A673 (cell line): Measurements from ENCODE around the gene GALNTL6.

ENCODE experiments used
- EZH2 ChIP-seq: fragments of 200-600 bp; sonication (generic); IDR thresholded peaks from 2 replicates; pipeline ENCODE4 v1.6.1; 2017; ENCODE audit warnings: borderline replicate concordance, low read depth, mild to moderate bottlenecking, mixed read lengths, antibody characterized with exemption, low read length; ENCODE audit not compliant: poor library complexity, severe bottlenecking
- TF ChIP-seq, protein P1 (sequence below): fragments of 300-800, 200-600 bp; sonication (generic); conservative IDR thresholded peaks from 2 replicates; pipeline ENCODE4 v1.5.1; 2017; ENCODE audit warnings: low read depth, mild to moderate bottlenecking, antibody characterized with exemption, low read length, moderate library complexity, mixed read lengths

DNA sequence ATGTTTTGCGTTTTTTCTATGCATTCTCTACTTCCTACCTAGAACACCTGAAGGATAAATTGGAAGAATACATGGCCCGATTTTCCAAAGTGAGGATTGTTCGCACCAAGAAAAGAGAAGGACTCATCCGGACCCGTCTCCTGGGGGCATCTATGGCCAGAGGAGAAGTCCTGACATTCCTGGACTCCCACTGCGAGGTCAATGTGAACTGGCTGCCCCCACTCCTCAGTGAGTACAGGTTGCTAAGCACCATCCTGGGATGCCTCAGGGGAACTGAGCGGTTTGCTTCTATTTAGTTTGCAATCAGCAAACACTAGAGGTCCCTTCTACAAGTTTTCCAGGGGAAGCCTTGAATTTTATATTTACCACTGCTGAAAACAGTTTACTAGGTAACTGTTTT is 996.1 kb downstream of the GALNTL6 start:
- TF ChIP-seq, protein P1, sequence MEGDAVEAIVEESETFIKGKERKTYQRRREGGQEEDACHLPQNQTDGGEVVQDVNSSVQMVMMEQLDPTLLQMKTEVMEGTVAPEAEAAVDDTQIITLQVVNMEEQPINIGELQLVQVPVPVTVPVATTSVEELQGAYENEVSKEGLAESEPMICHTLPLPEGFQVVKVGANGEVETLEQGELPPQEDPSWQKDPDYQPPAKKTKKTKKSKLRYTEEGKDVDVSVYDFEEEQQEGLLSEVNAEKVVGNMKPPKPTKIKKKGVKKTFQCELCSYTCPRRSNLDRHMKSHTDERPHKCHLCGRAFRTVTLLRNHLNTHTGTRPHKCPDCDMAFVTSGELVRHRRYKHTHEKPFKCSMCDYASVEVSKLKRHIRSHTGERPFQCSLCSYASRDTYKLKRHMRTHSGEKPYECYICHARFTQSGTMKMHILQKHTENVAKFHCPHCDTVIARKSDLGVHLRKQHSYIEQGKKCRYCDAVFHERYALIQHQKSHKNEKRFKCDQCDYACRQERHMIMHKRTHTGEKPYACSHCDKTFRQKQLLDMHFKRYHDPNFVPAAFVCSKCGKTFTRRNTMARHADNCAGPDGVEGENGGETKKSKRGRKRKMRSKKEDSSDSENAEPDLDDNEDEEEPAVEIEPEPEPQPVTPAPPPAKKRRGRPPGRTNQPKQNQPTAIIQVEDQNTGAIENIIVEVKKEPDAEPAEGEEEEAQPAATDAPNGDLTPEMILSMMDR, result no peak
- TF ChIP-seq EZH2, result no peak
